Activated T-helper 9 cell treated with anti-CD3 and anti-CD28 coated beads, Interleukin-2, amount 50 U/mL, for 16 hours (primary cell): ENCODE results near the gene GREB1.

Source experiments
- DNase-seq: peaks from one replicate; pipeline ENCODE4 v3.0.0-alpha.2; 2020; ENCODE audit warnings: low read depth

The GREB1 gene

GRCh38 chr2:11533278-11534070 is at the start of gene GREB1:
GREB1 (plus strand) TSS chr2:11534045; CDS start chr2:11556615, 22,570 bp downstream.
- DNase-seq: no peak

- DNase-seq: no peak
These were observed 45.0 kb upstream of the GREB1 start for GRCh38 chr2:11488809-11489208.

GRCh38 chr2:11490194-11490593 is 43.7 kb upstream of the GREB1 start:
- no peak for DNase-seq

GRCh38 chr2:11491348-11491933 is 42.4 kb upstream of the GREB1 start:
- DNase-seq: no peak

- DNase-seq: no peak
These were observed 41.6 kb upstream of the GREB1 start for GRCh38 chr2:11492244-11492643.

- no peak for DNase-seq
These were observed 41.1 kb upstream of the GREB1 start for GRCh38 chr2:11492720-11493119.

GRCh38 chr2:11493282-11493681 is 40.6 kb upstream of the GREB1 start:
- DNase-seq: no peak

- DNase-seq: no peak
These were observed 39.5 kb upstream of the GREB1 start for GRCh38 chr2:11494310-11494709.

GRCh38 chr2:11495844-11496681 is 37.8 kb upstream of the GREB1 start:
- DNase-seq: no peak

- DNase-seq: no peak
These were observed 35.3 kb upstream of the GREB1 start for GRCh38 chr2:11498543-11499034.

GRCh38 chr2:11499081-11499743 is 34.6 kb upstream of the GREB1 start:
- DNase-seq: no peak

- no peak for DNase-seq
These were observed 33.0 kb upstream of the GREB1 start for GRCh38 chr2:11500702-11501303.

GRCh38 chr2:11502740-11503292 is 31.0 kb upstream of the GREB1 start:
- no peak for DNase-seq

- DNase-seq: no peak
These were observed 30.4 kb upstream of the GREB1 start for GRCh38 chr2:11503354-11503927.

GRCh38 chr2:11505652-11506610 is 27.9 kb upstream of the GREB1 start:
- DNase-seq: no peak

GRCh38 chr2:11506611-11506969 is 27.3 kb upstream of the GREB1 start:
- DNase-seq: no peak

GRCh38 chr2:11507517-11507916 is 26.3 kb upstream of the GREB1 start:
- no peak for DNase-seq

GRCh38 chr2:11508279-11508678 is 25.6 kb upstream of the GREB1 start:
- no peak for DNase-seq

GRCh38 chr2:11509657-11510360 is 24.0 kb upstream of the GREB1 start:
- no peak for DNase-seq
